Liver (tissue), 9 donors: Measurements from ENCODE around the gene TPX2. TPM values are rescaled to one million over a fixed set of nuclear protein-coding genes. Genes with fewer than 3 reads are reported as not detected.

Experiments
- DNase-seq: peaks from one replicate; pipeline ENCODE4 v3.0.0-alpha.2; 2017; ENCODE audit warnings: low spot score
- H3K27ac ChIP-seq, 2 donors: one replicate each; pipeline ENCODE4 v1.7.0; 2013; ENCODE audit warnings: inconsistent platforms in 2 of 2, low read length in 2 of 2, control low read depth in 1 of 2, low read depth in 1 of 2, mild to moderate bottlenecking in 1 of 2
- H3K27me3 ChIP-seq, 4 donors: one replicate each; pipeline versions ENCODE4 v1.6.1 to v1.7.0; 2013; ENCODE audit warnings: low read length in 3 of 4, inconsistent platforms in 1 of 4, mild to moderate bottlenecking in 1 of 4, moderate library complexity in 1 of 4; ENCODE audit not compliant: control insufficient read depth in 4 of 4, insufficient read depth in 4 of 4
- H3K36me3 ChIP-seq, 4 donors: one replicate each; pipeline versions ENCODE4 v1.6.1 to v1.7.0; 2013; ENCODE audit warnings: low read length in 3 of 4, mild to moderate bottlenecking in 3 of 4, low read depth in 1 of 4, moderate library complexity in 1 of 4; ENCODE audit not compliant: control insufficient read depth in 4 of 4, insufficient read depth in 3 of 4
- H3K4me1 ChIP-seq, 4 donors: one replicate each; pipeline versions ENCODE4 v1.6.1 to v1.7.0; 2013; ENCODE audit warnings: low read length in 3 of 4, mild to moderate bottlenecking in 3 of 4, moderate library complexity in 1 of 4; ENCODE audit not compliant: control insufficient read depth in 4 of 4, insufficient read depth in 4 of 4
- H3K4me3 ChIP-seq, 3 donors: one replicate each; pipeline versions ENCODE4 v1.6.1 to v1.7.0; 2013; ENCODE audit warnings: low read length in 3 of 3, control low read depth in 1 of 3, low read depth in 1 of 3, mild to moderate bottlenecking in 1 of 3
- H3K9ac ChIP-seq, 2 donors: one replicate each; pipeline ENCODE4 v1.7.0; 2013; ENCODE audit warnings: low read length in 2 of 2, mild to moderate bottlenecking in 2 of 2, moderate library complexity in 2 of 2, control low read depth in 1 of 2, low read depth in 1 of 2
- H3K9me3 ChIP-seq, 4 donors: one replicate each; pipeline versions ENCODE4 v1.6.1 to v1.7.0; 2013; ENCODE audit warnings: low read length in 3 of 4; ENCODE audit not compliant: control insufficient read depth in 4 of 4
- EGR1 ChIP-seq, 2 donors: IDR thresholded peaks; 2 replicates each; pipeline ENCODE4 v1.6.1; 2016 to 2018; ENCODE audit warnings: antibody characterized with exemption in 2 of 2, low read depth in 2 of 2
- GABPA ChIP-seq, 2 donors: IDR thresholded peaks in 1 of 2; conservative IDR thresholded peaks in 1 of 2; 2 replicates each; pipeline ENCODE4 v1.6.1; 2016; ENCODE audit warnings: antibody characterized with exemption in 2 of 2, mild to moderate bottlenecking in 1 of 2, moderate library complexity in 1 of 2
- HNF4A ChIP-seq, 2 donors: conservative IDR thresholded peaks; 2 replicates each; pipeline ENCODE4 v1.6.1; 2016; ENCODE audit warnings: antibody characterized with exemption in 2 of 2, mild to moderate bottlenecking in 2 of 2
- RXRA ChIP-seq, 2 donors: IDR thresholded peaks; 2 replicates each; pipeline ENCODE4 v1.6.1; 2017 to 2018; ENCODE audit warnings: antibody characterized with exemption in 2 of 2, mild to moderate bottlenecking in 1 of 2
- WGBS: extraction: QIAGEN DNeasy Blood & Tissue Kit; methylation state at CpG from one replicate; pipeline ENCODE4 v1.1.7; 2013; 5-methylcytosine and 5-hydroxymethylcytosine counted together
- polyA plus RNA-seq, 2 donors: library from polyadenylated mRNA; stranded (reverse) in 1 of 2; unstranded in 1 of 2; fragments of 200-250 nt in 1 of 2; fragments of >200 nt in 1 of 2; fragmentation: Nextera tagmentation in 1 of 2; extraction: Ambion mirVana in 1 of 2; gene quantifications; one replicate each; pipeline versions ENCODE4 v1.2.1 to v1.2.3, GENCODE V29; 2013 to 2015
- total RNA-seq, 2 donors: library from RNA; depleted of rRNA; stranded (reverse); fragments of >200 nt; gene quantifications; one replicate each; pipeline ENCODE4 v1.2.3, GENCODE V29; 2014
- TF ChIP-seq, protein P1 (sequence below): IDR thresholded peaks from 2 replicates; pipeline ENCODE4 v1.6.1; 2016; ENCODE audit warnings: antibody characterized with exemption
- TF ChIP-seq, protein P2 (sequence below): IDR thresholded peaks from 2 replicates; pipeline ENCODE4 v1.6.1; 2016; ENCODE audit warnings: antibody characterized with exemption
- donor health status: healthy.
- donor health status: healthy.
- donor health status: healthy.
- donor health status: healthy.
- donor health status: healthy.

Gene TPX2
- total and polyA plus RNA-seq, 4 donors, result 1.1 to 40.8 (median 2.4) TPM

DNA sequence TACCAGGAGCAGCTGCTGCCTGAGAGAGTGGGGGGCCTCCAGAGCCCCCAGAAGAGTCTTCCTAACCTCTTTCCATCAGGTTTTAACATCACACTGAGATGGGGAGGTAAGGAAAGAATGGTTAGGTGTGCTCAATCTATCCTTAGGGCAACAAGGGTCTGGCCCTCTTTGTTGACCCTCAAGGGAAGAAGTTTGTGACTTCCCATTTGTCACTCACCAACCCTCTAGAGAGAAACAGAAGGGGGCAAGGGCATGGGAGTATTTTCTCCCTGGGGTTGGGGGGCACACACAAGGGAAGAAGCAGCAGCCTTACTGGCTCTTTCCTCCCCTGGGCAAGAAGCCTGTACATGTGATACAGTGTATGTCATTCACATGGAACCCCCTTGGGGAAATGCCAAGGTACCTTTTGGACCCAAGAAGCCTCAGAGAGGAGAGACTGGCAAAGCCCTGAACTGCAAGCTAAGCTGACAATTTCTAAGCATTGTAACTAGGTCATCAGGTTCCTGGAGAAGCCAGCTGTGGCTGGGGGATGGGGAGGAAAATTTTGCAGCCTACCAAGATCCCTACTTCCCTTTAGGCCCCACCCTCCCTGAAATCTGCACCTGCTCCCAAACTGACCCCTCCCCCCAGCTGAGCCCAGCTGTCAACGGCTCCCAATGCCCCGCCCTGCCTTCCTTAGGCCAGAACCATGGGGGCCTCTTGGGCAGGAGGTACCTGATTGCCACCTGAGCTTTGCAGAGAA, 30.9 kb upstream of the TPX2 start:
- TF ChIP-seq, protein P1, sequence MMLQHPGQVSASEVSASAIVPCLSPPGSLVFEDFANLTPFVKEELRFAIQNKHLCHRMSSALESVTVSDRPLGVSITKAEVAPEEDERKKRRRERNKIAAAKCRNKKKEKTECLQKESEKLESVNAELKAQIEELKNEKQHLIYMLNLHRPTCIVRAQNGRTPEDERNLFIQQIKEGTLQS, result no peak
- TF ChIP-seq HNF4A (conservative IDR thresholded peaks at IDR 0.05) (peak in 1 of 2 donors; percentile 38), GABPA (IDR thresholded peaks at IDR 0.05 in 1 of 2, conservative IDR thresholded peaks at IDR 0.05 in 1 of 2) (no peak)
- H3K4me1 ChIP-seq, result peaks cover 27 to 83% (median 71%) of the 10 kb centered on the region in 4 donors
- 46% methylated on average over 2 of the region's 2 CpGs for WGBS
- peak; percentile 67 for DNase-seq
- H3K27ac ChIP-seq, result peak overlapping the region; percentile 4 to 64
- H3K27me3 ChIP-seq, result no peaks in the 10 kb centered on the region
- peaks cover 0 to 5% (median 3%) of the 10 kb centered on the region in 4 donors for H3K36me3 ChIP-seq
- H3K4me3 ChIP-seq, result no peak overlapping the region
- no peaks in the 10 kb centered on the region for H3K9me3 ChIP-seq
- H3K9ac ChIP-seq, result no peak overlapping the region

DNA sequence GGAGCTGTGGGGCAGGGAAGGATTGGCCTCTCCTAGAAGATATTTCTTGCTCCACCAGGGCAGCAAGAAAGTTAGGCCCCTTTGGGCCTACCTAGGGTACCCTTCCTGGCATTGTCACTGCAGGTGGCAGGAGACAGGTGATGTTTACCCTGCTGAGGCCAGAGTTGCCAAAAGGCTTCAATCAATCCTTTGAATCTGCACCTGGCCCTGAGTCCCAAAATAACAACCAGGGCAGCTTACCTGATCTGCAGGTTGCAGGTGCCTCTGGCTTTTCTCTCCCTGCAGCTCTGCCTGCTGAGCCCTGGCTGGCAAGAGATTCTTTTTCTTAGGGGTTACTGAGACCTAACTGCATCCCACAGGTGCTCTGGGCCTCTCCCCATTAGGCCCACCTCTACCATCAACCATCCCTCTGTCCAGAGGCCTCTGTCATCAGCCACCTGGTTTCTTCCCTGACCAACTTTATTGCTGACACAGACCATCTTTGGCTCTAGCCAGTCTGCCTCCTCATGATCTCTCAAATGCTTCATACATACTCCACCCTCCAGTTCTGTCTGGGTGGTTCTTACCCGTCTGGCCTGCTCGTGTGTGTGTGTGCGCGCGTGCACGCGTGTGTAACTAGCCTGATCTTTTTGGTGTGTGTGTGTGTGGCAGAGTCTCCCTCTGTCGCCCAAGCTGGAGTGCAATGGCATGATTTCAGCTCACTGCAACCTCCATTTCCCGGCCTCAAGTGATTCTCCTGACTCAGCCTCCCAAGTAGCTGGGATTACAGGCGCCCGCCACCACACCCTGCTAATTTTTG, 30.2 kb upstream of the TPX2 start:
- no peak for TF ChIP-seq EGR1 (IDR thresholded peaks at IDR 0.05; ENCODE audit: low read depth in 2 of 2)
- H3K27ac ChIP-seq, result peak overlapping the region; percentile 4 to 64
- no peaks in the 10 kb centered on the region for H3K9me3 ChIP-seq
- no peak overlapping the region for H3K9ac ChIP-seq
- WGBS, result 92% methylated on average over 11 of the region's 11 CpGs
- peaks cover 0 to 5% (median 3%) of the 10 kb centered on the region in 4 donors for H3K36me3 ChIP-seq
- no peaks in the 10 kb centered on the region for H3K27me3 ChIP-seq
- DNase-seq, result no peak
- no peak overlapping the region for H3K4me3 ChIP-seq
- peaks cover 26 to 90% (median 76%) of the 10 kb centered on the region in 4 donors for H3K4me1 ChIP-seq

DNA sequence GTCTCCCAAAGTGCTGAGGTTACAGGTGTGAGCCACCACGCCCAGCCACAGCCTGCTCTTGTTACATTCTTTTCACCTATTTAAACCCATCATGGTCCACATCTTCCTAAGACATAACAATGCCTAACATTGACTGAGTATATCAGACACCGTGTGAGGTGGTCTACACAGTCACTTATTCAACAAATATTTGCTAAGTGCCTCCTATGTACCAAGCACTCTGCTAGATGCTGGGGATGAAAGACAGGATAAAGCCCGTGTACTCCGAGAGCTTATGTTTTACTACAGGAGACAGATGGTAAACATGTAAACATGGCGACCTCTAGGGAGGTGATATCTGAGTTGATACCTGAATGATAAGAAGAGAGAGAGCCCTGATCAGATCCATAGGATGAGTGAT, 29.2 kb upstream of the TPX2 start:
- Histone ChIP-seq H3K4me1 (peaks cover 21 to 80% (median 69%) of the 10 kb centered on the region in 4 donors), H3K4me3 (no peak overlapping the region), H3K9ac (no peak overlapping the region), H3K27ac (no peak overlapping the region), H3K36me3 (peaks cover 0 to 5% (median 3%) of the 10 kb centered on the region in 4 donors), H3K27me3 (no peaks in the 10 kb centered on the region), H3K9me3 (no peaks in the 10 kb centered on the region)
- WGBS, result 89% methylated on average over 5 of the region's 5 CpGs
- TF ChIP-seq, protein P2, sequence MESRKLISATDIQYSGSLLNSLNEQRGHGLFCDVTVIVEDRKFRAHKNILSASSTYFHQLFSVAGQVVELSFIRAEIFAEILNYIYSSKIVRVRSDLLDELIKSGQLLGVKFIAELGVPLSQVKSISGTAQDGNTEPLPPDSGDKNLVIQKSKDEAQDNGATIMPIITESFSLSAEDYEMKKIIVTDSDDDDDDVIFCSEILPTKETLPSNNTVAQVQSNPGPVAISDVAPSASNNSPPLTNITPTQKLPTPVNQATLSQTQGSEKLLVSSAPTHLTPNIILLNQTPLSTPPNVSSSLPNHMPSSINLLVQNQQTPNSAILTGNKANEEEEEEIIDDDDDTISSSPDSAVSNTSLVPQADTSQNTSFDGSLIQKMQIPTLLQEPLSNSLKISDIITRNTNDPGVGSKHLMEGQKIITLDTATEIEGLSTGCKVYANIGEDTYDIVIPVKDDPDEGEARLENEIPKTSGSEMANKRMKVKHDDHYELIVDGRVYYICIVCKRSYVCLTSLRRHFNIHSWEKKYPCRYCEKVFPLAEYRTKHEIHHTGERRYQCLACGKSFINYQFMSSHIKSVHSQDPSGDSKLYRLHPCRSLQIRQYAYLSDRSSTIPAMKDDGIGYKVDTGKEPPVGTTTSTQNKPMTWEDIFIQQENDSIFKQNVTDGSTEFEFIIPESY, result no peak
- TF ChIP-seq GABPA (IDR thresholded peaks at IDR 0.05 in 1 of 2, conservative IDR thresholded peaks at IDR 0.05 in 1 of 2) (no peak), RXRA (IDR thresholded peaks at IDR 0.05) (no peak), EGR1 (IDR thresholded peaks at IDR 0.05; ENCODE audit: low read depth in 2 of 2) (no peak)
- DNase-seq, result no peak
